Prostate gland (tissue), 2 donors: ENCODE measurements around the gene IL11RA.

ENCODE experiments used
- POLR2A ChIP-seq: fragments of 450-650 bp; IDR thresholded peaks from one replicate; pipeline ENCODE4 v1.6.1; 2016; ENCODE audit warnings: antibody characterized with exemption, mild to moderate bottlenecking
- TF ChIP-seq, protein P1 (sequence below), 4 experiments: fragments of 200-600 bp in 2 of 4; fragments of 450-650 bp in 2 of 4; sonication (generic) in 2 of 4; IDR thresholded peaks; 1 replicate in 3 of 4; 2 replicates in 1 of 4; pipeline ENCODE4 v1.5.1; 2016 to 2019; ENCODE audit warnings: antibody characterized with exemption in 4 of 4, mild to moderate bottlenecking in 2 of 4, moderate library complexity in 2 of 4

DNA sequence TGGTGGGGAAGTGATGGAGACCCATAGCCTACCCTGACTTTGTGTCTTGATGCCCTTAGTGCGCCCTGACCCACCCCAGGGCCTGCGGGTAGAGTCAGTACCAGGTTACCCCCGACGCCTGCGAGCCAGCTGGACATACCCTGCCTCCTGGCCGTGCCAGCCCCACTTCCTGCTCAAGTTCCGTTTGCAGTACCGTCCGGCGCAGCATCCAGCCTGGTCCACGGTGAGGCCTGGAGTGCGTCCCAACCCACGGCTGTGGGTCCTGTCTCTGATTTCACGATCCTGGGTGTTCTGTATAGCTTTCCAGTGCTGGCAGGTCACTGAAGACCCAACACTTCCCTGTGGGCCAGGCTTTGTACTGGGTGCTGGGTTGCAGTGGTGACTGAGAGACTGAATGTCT is 6.5 kb downstream of the IL11RA start:
- TF ChIP-seq, protein P1, sequence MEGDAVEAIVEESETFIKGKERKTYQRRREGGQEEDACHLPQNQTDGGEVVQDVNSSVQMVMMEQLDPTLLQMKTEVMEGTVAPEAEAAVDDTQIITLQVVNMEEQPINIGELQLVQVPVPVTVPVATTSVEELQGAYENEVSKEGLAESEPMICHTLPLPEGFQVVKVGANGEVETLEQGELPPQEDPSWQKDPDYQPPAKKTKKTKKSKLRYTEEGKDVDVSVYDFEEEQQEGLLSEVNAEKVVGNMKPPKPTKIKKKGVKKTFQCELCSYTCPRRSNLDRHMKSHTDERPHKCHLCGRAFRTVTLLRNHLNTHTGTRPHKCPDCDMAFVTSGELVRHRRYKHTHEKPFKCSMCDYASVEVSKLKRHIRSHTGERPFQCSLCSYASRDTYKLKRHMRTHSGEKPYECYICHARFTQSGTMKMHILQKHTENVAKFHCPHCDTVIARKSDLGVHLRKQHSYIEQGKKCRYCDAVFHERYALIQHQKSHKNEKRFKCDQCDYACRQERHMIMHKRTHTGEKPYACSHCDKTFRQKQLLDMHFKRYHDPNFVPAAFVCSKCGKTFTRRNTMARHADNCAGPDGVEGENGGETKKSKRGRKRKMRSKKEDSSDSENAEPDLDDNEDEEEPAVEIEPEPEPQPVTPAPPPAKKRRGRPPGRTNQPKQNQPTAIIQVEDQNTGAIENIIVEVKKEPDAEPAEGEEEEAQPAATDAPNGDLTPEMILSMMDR (IDR thresholded peaks at IDR 0.05): no peak
- no peak for TF ChIP-seq POLR2A
